GM13977 (cell line): Measurements from ENCODE around the gene SMYD3.
A peak's percentile ranks its signal among the peaks of the same experiment; 100 is the strongest.

Experiments used
- DNase-seq: peaks from one replicate; pipeline ENCODE4 v3.0.0; 2012; ENCODE audit warnings: low spot score
- in situ Hi-C: fragments of 300-500 bp; cut with MboI; formaldehyde crosslinking; loops from one replicate; pipeline ENCODE4 v1.12.0; 2022; ENCODE audit warnings: low sequenced_read_pairs, low pct_unique_long_range_greater_than_20kb, mixed read lengths, inconsistent platforms; ENCODE audit not compliant: unreplicated experiment
- TF ChIP-seq, protein P1 (sequence below): IDR thresholded peaks from 2 replicates; pipeline ENCODE4 v1.5.1; 2012; ENCODE audit warnings: mild to moderate bottlenecking, control low read depth; ENCODE audit not compliant: insufficient read depth; ENCODE audit errors: extremely low read depth, missing control alignments

Gene SMYD3

DNA sequence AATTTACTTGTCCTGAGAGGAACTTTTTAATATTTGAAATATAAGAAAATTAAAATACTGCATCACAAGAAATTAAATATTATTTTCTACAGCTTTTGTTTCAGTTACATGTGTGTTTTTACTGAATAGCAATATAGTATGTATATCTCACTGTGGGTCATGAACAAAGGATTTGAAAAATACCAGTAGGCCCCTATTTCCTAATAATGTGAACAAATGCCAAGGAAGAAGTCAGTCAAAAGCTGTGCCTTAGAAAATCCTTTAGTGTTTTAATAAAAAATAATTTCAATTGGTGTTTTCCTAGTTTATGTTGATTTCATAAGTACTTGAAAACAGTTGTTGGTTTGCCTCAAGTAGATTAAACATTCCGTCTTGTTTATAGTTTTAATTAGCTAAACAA is 46.7 kb downstream of the SMYD3 start:
- in situ Hi-C loops = loop anchor here (25.0 kb wide), 1 partner anchor 1298 kb away; the partner anchor contains the start of gene KIF26B
- no peak for DNase-seq
- TF ChIP-seq, protein P1, sequence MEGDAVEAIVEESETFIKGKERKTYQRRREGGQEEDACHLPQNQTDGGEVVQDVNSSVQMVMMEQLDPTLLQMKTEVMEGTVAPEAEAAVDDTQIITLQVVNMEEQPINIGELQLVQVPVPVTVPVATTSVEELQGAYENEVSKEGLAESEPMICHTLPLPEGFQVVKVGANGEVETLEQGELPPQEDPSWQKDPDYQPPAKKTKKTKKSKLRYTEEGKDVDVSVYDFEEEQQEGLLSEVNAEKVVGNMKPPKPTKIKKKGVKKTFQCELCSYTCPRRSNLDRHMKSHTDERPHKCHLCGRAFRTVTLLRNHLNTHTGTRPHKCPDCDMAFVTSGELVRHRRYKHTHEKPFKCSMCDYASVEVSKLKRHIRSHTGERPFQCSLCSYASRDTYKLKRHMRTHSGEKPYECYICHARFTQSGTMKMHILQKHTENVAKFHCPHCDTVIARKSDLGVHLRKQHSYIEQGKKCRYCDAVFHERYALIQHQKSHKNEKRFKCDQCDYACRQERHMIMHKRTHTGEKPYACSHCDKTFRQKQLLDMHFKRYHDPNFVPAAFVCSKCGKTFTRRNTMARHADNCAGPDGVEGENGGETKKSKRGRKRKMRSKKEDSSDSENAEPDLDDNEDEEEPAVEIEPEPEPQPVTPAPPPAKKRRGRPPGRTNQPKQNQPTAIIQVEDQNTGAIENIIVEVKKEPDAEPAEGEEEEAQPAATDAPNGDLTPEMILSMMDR = no peak

DNA sequence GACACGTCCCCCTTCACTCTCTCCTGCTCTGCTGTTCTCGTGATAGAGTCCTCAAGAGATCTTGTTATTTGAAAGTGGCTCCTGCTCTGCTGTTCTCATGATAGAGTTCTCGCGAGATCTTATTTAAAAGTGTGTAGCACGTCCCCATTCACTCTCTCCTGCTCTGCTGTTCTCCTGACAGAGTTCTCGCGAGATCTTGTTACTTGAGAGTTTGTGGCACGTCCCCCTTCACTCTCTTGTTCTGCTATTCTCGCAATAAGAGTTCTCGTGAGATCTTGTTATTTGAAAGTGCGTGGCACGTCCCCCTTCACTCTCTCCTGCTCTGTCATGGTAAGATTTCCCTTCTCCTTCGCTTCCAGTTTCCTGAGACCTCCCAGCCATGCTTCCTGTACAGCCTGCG is 47.9 kb downstream of the SMYD3 start:
- in situ Hi-C loops = loop anchor here (10.0 to 25.0 kb wide), 2 partner anchors 454 to 1297 kb away; partner anchors contain the start of gene KIF26B
- TF ChIP-seq, protein P1 = no peak
- no peak for DNase-seq

DNA sequence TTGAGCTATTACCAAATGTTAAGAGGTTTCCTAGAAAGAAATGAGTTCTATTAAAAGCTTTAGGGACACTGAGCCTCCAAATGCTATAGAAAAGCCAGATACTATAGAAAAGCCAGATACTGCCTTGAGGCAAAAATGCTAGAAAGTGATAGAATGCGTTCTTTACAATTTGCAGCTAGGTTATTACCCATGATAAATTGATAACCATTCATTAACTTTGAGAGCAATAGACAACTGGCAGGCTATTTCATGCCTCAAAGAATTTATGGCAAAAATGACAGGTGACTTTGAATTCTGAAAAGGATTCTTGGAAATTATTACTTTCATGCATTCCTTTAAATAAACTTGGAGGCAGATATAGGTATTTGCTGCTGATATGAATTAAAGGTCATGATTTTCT is 51.6 kb downstream of the SMYD3 start:
- in situ Hi-C loops = loop anchor here (10.0 to 25.0 kb wide), 2 partner anchors 451 to 1293 kb away; partner anchors contain the start of gene KIF26B
- TF ChIP-seq, protein P1 = no peak
- DNase-seq = no peak

- TF ChIP-seq, protein P1 = no peak
- in situ Hi-C loops = loop anchor here (10.0 to 25.0 kb wide), 2 partner anchors 450 to 1292 kb away; partner anchors contain the start of gene KIF26B
- no peak for DNase-seq
Measured at GRCh38 chr1:246454655-246455054, 52.4 kb downstream of the SMYD3 start.

DNA sequence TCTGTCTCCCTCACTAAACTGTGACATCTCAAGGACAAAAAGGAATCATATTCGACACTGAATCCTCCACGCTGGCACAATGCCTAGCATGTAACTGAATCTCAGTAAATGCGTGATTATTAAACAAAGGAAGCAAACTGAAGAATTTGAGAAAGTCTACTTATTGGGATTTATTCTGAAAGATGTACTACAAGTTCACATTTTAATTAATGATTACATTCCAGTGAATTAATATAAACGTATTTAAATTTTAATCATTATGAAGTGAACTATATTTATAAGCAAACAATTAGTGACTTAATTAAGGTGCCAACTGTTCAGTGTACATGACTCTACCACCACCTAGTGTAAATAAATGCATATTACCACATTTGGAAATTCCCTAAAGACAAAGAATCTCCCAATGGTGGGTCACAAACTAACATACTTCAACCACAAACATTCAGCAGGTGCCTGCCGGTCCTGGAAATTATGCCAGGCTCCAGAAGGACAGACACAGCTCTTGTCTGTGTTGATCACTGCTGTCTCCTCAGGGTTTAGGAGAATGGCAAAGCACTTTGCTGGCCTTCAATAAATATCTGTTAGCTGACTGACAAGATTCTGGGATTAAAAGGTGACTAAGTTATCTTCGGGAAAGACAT is 56.3 kb downstream of the SMYD3 start:
- in situ Hi-C loops = loop anchor here (10.0 to 25.0 kb wide), 2 partner anchors 446 to 1288 kb away; partner anchors contain the start of gene KIF26B
- TF ChIP-seq, protein P1 = peak; percentile 63
- peak; percentile 51 for DNase-seq

DNA sequence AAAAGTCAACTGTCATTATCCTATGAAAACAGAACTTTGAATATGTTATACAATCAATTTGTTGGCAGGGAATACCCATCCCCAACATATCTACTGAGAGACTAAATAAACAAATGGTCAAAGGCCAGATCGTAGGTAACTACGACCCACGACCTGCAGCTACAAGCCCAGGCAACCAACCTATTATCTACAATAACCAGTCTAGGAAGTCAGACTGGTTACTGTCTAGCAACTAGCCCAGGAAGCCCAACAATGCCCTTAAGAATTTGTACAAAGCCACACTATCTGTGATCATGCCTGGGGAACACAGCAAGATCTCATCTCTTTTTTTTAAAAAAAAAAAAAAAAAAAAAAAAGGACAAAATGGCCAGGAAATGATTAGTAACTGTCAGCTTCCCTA is 58.7 kb downstream of the SMYD3 start:
- TF ChIP-seq, protein P1 = no peak
- in situ Hi-C loops = no loop called here
- DNase-seq = no peak
